ENCODE data around the gene GJB4. TPM values are rescaled to one million over a fixed set of nuclear protein-coding genes. Genes with fewer than 3 reads are reported as not detected.
"Not testable (repeated sequence)": the region's sequence is repeated elsewhere in the genome, so short reads cannot be mapped to it uniquely, and the experiment has no call there.

Gene GJB4
- total and polyA plus RNA-seq, 2 donors: 0.42 to 0.84 TPM

DNA sequence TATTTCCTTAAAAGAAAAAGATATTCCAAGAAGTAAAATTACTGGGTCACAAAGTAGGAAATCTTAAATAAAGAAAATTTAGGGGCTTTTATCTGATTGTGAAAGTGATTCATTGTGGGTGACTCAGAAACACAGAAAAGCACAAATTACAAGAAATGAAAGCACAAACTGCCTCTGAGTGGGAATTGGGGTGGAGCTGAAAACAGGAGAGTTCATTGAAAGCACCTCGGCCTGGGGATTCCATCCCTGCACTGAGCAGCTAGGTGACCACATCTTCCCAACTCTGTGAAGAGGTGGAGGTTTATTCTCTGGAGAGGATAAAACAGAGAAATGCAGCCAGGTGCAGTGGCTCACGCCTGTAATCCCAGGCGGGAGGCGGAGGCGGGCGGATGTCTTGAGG, 40.7 kb downstream of the GJB4 start:
- Histone ChIP-seq H3K4me3 (ENCODE audit: low read length in 2 of 2) (no peak overlapping the region), H3K27ac (ENCODE audit: low read depth in 1 of 2, low read length in 1 of 2) (no peak overlapping the region), H3K36me3 (ENCODE audit: control insufficient read depth in 2 of 2, insufficient read depth in 2 of 2, low read length in 1 of 2) (no peaks in the 10 kb centered on the region), H3K9me3 (ENCODE audit: control insufficient read depth in 2 of 2, insufficient read depth in 1 of 2, low read length in 1 of 2) (no peaks in the 10 kb centered on the region), H3K4me1 (ENCODE audit: control insufficient read depth in 2 of 2, insufficient read depth in 2 of 2, low read length in 2 of 2) (no peaks in the 10 kb centered on the region), H3K27me3 (ENCODE audit: control insufficient read depth in 2 of 2, insufficient read depth in 1 of 2, low read length in 1 of 2) (peaks cover 0 to 2% of the 10 kb centered on the region in 2 donors)
- 93% methylated on average over 6 of the region's 6 CpGs for WGBS
- DNase-seq (ENCODE audit: low read depth in 6 of 9, low spot score in 9 of 9): no peak

GRCh38 chr1:34803770-34804169, 44.2 kb downstream of the GJB4 start:
- no peaks in the 10 kb centered on the region for H3K9me3 ChIP-seq (ENCODE audit: control insufficient read depth in 2 of 2, insufficient read depth in 1 of 2, low read length in 1 of 2)
- no peaks in the 10 kb centered on the region for H3K4me1 ChIP-seq (ENCODE audit: control insufficient read depth in 2 of 2, insufficient read depth in 2 of 2, low read length in 2 of 2)
- no peak for DNase-seq (ENCODE audit: low read depth in 6 of 9, low spot score in 9 of 9)

DNA sequence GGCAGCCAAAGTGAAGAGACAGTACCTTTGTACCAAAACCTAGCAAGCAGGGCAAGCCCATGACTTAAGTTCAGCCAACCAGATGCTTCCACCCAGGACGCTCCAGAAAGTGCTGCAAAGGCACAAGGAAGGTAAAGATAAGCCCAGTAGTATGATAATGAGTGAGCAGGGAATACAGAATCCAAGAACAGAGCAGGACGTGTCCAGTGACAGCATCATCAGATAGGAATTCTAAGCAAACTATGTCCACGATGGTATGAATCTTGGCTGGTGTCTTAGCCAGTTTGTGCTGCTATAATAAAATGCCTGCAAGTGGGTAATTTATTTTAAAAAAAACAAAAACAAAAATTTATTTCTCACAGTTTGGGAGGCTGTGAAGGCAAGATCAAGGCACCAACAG, 46.9 kb downstream of the GJB4 start:
- Histone ChIP-seq H3K9me3 (ENCODE audit: control insufficient read depth in 2 of 2, insufficient read depth in 1 of 2, low read length in 1 of 2) (no peaks in the 10 kb centered on the region), H3K4me1 (ENCODE audit: control insufficient read depth in 2 of 2, insufficient read depth in 2 of 2, low read length in 2 of 2) (no peaks in the 10 kb centered on the region), H3K36me3 (ENCODE audit: control insufficient read depth in 2 of 2, insufficient read depth in 2 of 2, low read length in 1 of 2) (no peaks in the 10 kb centered on the region), H3K27ac (ENCODE audit: low read depth in 1 of 2, low read length in 1 of 2) (no peak overlapping the region), H3K27me3 (ENCODE audit: control insufficient read depth in 2 of 2, insufficient read depth in 1 of 2, low read length in 1 of 2) (no peaks in the 10 kb centered on the region), H3K4me3 (ENCODE audit: low read length in 2 of 2) (no peak overlapping the region)
- WGBS: 93% methylated on average over 3 of the region's 3 CpGs
- no peak for DNase-seq (ENCODE audit: low read depth in 6 of 9, low spot score in 9 of 9)

More at GRCh38 chr1:34803770-34804169, 44.2 kb downstream of the GJB4 start:
- Histone ChIP-seq H3K4me3 (ENCODE audit: low read length in 2 of 2) (no peak overlapping the region), H3K27me3 (ENCODE audit: control insufficient read depth in 2 of 2, insufficient read depth in 1 of 2, low read length in 1 of 2) (no peaks in the 10 kb centered on the region), H3K27ac (ENCODE audit: low read depth in 1 of 2, low read length in 1 of 2) (no peak overlapping the region), H3K36me3 (ENCODE audit: control insufficient read depth in 2 of 2, insufficient read depth in 2 of 2, low read length in 1 of 2) (no peaks in the 10 kb centered on the region)
- 98% methylated on average over 3 of the region's 3 CpGs for WGBS

DNA sequence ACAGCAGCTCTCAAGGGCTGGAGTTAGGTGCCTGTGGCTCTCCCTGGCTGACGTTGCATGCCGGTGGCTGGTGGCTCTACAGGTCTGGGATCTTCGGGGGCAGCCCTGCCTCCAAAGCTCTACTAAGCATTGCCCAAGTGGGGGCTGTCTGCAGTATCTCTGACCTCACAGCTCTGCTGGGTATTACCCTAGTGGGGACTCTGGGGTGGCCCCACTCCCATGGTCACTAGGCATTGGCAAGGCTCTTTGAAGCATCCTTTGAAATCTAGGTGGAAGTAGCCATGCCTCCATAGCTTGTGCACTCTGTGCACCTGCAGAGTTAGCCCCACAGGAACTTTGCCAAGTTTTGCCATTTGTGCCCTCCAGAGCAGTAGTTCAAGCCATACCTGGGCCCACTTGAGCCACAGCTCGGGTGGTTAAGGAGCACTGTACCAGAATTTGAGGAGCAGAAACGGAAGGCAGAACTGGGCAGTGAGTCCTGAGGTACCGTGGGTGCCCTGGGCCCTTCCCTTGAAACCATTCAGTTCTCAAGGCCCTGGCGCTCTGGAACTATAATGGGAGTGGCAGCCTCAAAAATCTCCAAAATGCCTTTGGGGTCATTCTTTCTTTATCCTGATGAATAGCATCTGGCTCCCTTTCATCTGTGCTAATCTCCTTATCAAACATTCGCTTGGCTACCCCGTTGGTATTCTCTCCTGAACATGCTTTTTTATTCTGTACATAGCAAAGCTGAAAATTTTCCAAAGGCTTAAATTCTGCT, 48.7 kb downstream of the GJB4 start:
- DNase-seq (ENCODE audit: low read depth in 6 of 9, low spot score in 9 of 9): no peak
- H3K27me3 ChIP-seq (ENCODE audit: control insufficient read depth in 2 of 2, insufficient read depth in 1 of 2, low read length in 1 of 2): no peaks in the 10 kb centered on the region
- no peaks in the 10 kb centered on the region for H3K9me3 ChIP-seq (ENCODE audit: control insufficient read depth in 2 of 2, insufficient read depth in 1 of 2, low read length in 1 of 2)
- WGBS: 97% methylated on average over 9 of the region's 9 CpGs
- no peaks in the 10 kb centered on the region for H3K4me1 ChIP-seq (ENCODE audit: control insufficient read depth in 2 of 2, insufficient read depth in 2 of 2, low read length in 2 of 2)
- H3K4me3 ChIP-seq (ENCODE audit: low read length in 2 of 2): no peak overlapping the region
- no peak overlapping the region for H3K27ac ChIP-seq (ENCODE audit: low read depth in 1 of 2, low read length in 1 of 2)
- no peaks in the 10 kb centered on the region for H3K36me3 ChIP-seq (ENCODE audit: control insufficient read depth in 2 of 2, insufficient read depth in 2 of 2, low read length in 1 of 2)

DNA sequence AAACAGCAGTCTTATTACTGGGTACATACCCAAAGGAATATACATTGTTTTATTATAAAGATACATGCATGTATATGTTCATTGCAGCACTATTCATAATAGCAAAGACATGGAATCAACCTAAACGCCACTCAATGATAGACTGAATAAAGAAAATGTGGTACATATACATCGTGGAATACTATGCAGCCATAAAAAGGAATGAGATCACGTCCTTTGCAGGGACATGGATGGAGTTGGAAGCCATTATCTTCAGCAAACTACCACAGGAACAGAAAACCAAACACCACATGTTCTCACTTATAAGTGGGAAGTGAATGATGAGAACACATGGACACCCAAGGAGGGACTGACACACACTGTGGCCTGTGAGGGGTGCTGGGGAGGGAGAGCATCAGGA, 51.2 kb downstream of the GJB4 start:
- not testable (repeated sequence) for H3K27ac ChIP-seq (ENCODE audit: low read depth in 1 of 2, low read length in 1 of 2); H3K36me3 ChIP-seq (ENCODE audit: control insufficient read depth in 2 of 2, insufficient read depth in 2 of 2, low read length in 1 of 2); H3K27me3 ChIP-seq (ENCODE audit: control insufficient read depth in 2 of 2, insufficient read depth in 1 of 2, low read length in 1 of 2); H3K4me1 ChIP-seq (ENCODE audit: control insufficient read depth in 2 of 2, insufficient read depth in 2 of 2, low read length in 2 of 2); DNase-seq (ENCODE audit: low read depth in 6 of 9, low spot score in 9 of 9); H3K4me3 ChIP-seq (ENCODE audit: low read length in 2 of 2); H3K9me3 ChIP-seq (ENCODE audit: control insufficient read depth in 2 of 2, insufficient read depth in 1 of 2, low read length in 1 of 2)
- WGBS: 99% methylated on average over 3 of the region's 3 CpGs

Other genes with a start within 250 kb of the GJB4 start
- gene GJB5, start 4.7 kb upstream of the GJB4 start, total RNA-seq: 1.7 TPM
- gene GJB5, start 4.7 kb upstream of the GJB4 start, polyA plus RNA-seq: 3.9 TPM
- 0.66 TPM for gene GJB3, start 21.5 kb downstream of the GJB4 start, total RNA-seq
- gene GJB3, start 21.5 kb downstream of the GJB4 start, polyA plus RNA-seq: 4.5 TPM
- 3.8 TPM for gene GJA4, start 33.3 kb downstream of the GJB4 start, total RNA-seq
- 10.0 TPM for gene GJA4, start 33.3 kb downstream of the GJB4 start, polyA plus RNA-seq
- 25.7 TPM for gene SMIM12, start 100.0 kb downstream of the GJB4 start, total RNA-seq
- 31.9 TPM for gene SMIM12, start 100.0 kb downstream of the GJB4 start, polyA plus RNA-seq
- gene DLGAP3, start 169.9 kb downstream of the GJB4 start, total RNA-seq: 0.24 TPM
- 0.23 TPM for gene DLGAP3, start 169.9 kb downstream of the GJB4 start, polyA plus RNA-seq
- 21.9 TPM for gene TMEM35B, start 225.6 kb downstream of the GJB4 start, total RNA-seq
- 47.6 TPM for gene TMEM35B, start 225.6 kb downstream of the GJB4 start, polyA plus RNA-seq